NCI-H526 (cell line): ENCODE results near the gene POLE3.
"Not testable (repeated sequence)": the region's sequence is repeated elsewhere in the genome, so short reads cannot be mapped to it uniquely, and the experiment has no call there.

Source experiments
- DNase-seq, 2 experiments: peaks; one replicate each; lab custom pipeline; 2025; lab: John Stamatoyannopoulos, UW

Gene POLE3

GRCh38 chr9:113403646-113404045 is 6.8 kb downstream of the POLE3 start:
- no peak for DNase-seq

- peak; percentile 81 to 97 for DNase-seq
Measured at GRCh38 chr9:113401027-113401792, 9.3 kb downstream of the POLE3 start, which contains the start of gene ALAD. Gene ALAD (minus strand): TSS chr9:113401284. CDS start chr9:113393559, 7,725 bp downstream.

GRCh38 chr9:113399646-113400200 is 10.8 kb downstream of the POLE3 start:
- DNase-seq: no peak

GRCh38 chr9:113398796-113399195 is 11.7 kb downstream of the POLE3 start:
- DNase-seq: no peak

- DNase-seq: no peak
Measured at GRCh38 chr9:113397203-113397631, 13.3 kb downstream of the POLE3 start.

GRCh38 chr9:113395000-113395861 is 15.2 kb downstream of the POLE3 start:
- no peak for DNase-seq

- DNase-seq: no peak
Measured at GRCh38 chr9:113393281-113393680, 17.2 kb downstream of the POLE3 start.

- no peak for DNase-seq
Measured at GRCh38 chr9:113391917-113392316, 18.6 kb downstream of the POLE3 start.

GRCh38 chr9:113390192-113390960 is 20.1 kb downstream of the POLE3 start:
- DNase-seq: no peak

GRCh38 chr9:113389451-113389850 is 21.0 kb downstream of the POLE3 start:
- DNase-seq: no peak

- DNase-seq: no peak
Measured at GRCh38 chr9:113388833-113389232, 21.6 kb downstream of the POLE3 start.

GRCh38 chr9:113387560-113388230 is 22.8 kb downstream of the POLE3 start:
- no peak for DNase-seq

- DNase-seq: no peak
Measured at GRCh38 chr9:113386571-113387393, 23.7 kb downstream of the POLE3 start.

- DNase-seq: peak; percentile 4 to 48
Measured at GRCh38 chr9:113381909-113382411, 28.5 kb downstream of the POLE3 start.

- not testable (repeated sequence) for DNase-seq
Measured at GRCh38 chr9:113381441-113381840, 29.0 kb downstream of the POLE3 start.

- no peak for DNase-seq
Measured at GRCh38 chr9:113380869-113381378, 29.6 kb downstream of the POLE3 start.

- DNase-seq: not testable (repeated sequence)
Measured at GRCh38 chr9:113379829-113380210, 30.7 kb downstream of the POLE3 start.

GRCh38 chr9:113379094-113379828 is 31.2 kb downstream of the POLE3 start:
- DNase-seq: not testable (repeated sequence)
